KBM-7 (cell line): ENCODE data around the gene SHISA7.
"Not testable (repeated sequence)": the region's sequence is repeated elsewhere in the genome, so short reads cannot be mapped to it uniquely, and the experiment has no call there.

Experiments
- DNase-seq: peaks from one replicate; pipeline ENCODE4 v3.0.0-alpha.2; 2015
- in situ Hi-C: fragments of 300-500 bp; cut with MboI; formaldehyde crosslinking; loops from 2 replicates; pipeline ENCODE4 v1.14.3; 2020; ENCODE audit warnings: low sequenced_read_pairs, low pct_unique_long_range_greater_than_20kb, mixed read lengths

The SHISA7 gene

GRCh38 chr19:55432241-55432959, 10.7 kb downstream of the SHISA7 start:
- in situ Hi-C loops = no loop called here
- DNase-seq = no peak

- no peak for DNase-seq
- in situ Hi-C loops = no loop called here
Measured at GRCh38 chr19:55431183-55431582, 11.9 kb downstream of the SHISA7 start.

- in situ Hi-C loops = no loop called here
- DNase-seq = no peak
Measured at GRCh38 chr19:55426042-55426441, 17.1 kb downstream of the SHISA7 start.

GRCh38 chr19:55424518-55424917, 18.6 kb downstream of the SHISA7 start:
- in situ Hi-C loops = no loop called here

GRCh38 chr19:55423225-55424005, 19.7 kb downstream of the SHISA7 start:
- in situ Hi-C loops = no loop called here

More at GRCh38 chr19:55424518-55424917, 18.6 kb downstream of the SHISA7 start:
- DNase-seq = no peak

GRCh38 chr19:55421281-55421680, 21.8 kb downstream of the SHISA7 start:
- in situ Hi-C loops = not testable (repeated sequence)

More at GRCh38 chr19:55423225-55424005, 19.7 kb downstream of the SHISA7 start:
- DNase-seq = no peak

GRCh38 chr19:55419624-55420236, 23.4 kb downstream of the SHISA7 start:
- DNase-seq = no peak
- in situ Hi-C loops = no loop called here

More at GRCh38 chr19:55421281-55421680, 21.8 kb downstream of the SHISA7 start:
- peak; percentile 70 for DNase-seq

GRCh38 chr19:55419103-55419502, 24.0 kb downstream of the SHISA7 start:
- no peak for DNase-seq
- in situ Hi-C loops = no loop called here

GRCh38 chr19:55418185-55418584, 24.9 kb downstream of the SHISA7 start:
- peak; percentile 78 for DNase-seq
- in situ Hi-C loops = no loop called here

GRCh38 chr19:55410168-55410567, 32.9 kb downstream of the SHISA7 start:
- DNase-seq = no peak
- in situ Hi-C loops = no loop called here

- in situ Hi-C loops = not testable (repeated sequence)
Measured at GRCh38 chr19:55409179-55409578, 33.9 kb downstream of the SHISA7 start.

GRCh38 chr19:55408533-55408872, 34.6 kb downstream of the SHISA7 start:
- in situ Hi-C loops = no loop called here
- no peak for DNase-seq

More at GRCh38 chr19:55409179-55409578, 33.9 kb downstream of the SHISA7 start:
- DNase-seq = not testable (repeated sequence)

- DNase-seq = peak; percentile 99
- in situ Hi-C loops = no loop called here
Measured at GRCh38 chr19:55407800-55408532, 35.1 kb downstream of the SHISA7 start.

- in situ Hi-C loops = not testable (repeated sequence)
Measured at GRCh38 chr19:55407550-55407799, 35.6 kb downstream of the SHISA7 start, which contains the start of gene UBE2S. TSS of gene UBE2S (minus strand) at chr19:55407788. CDS start at chr19:55407589, 199 bp downstream.

GRCh38 chr19:55406826-55407549, 36.1 kb downstream of the SHISA7 start:
- in situ Hi-C loops = no loop called here
- no peak for DNase-seq

More at GRCh38 chr19:55407550-55407799, 35.6 kb downstream of the SHISA7 start, which contains the start of gene UBE2S:
- DNase-seq = not testable (repeated sequence)

- DNase-seq = no peak
- in situ Hi-C loops = no loop called here
Measured at GRCh38 chr19:55406091-55406825, 36.8 kb downstream of the SHISA7 start.

GRCh38 chr19:55405638-55406037, 37.5 kb downstream of the SHISA7 start:
- in situ Hi-C loops = no loop called here
- DNase-seq = no peak

- DNase-seq = no peak
- in situ Hi-C loops = no loop called here
Measured at GRCh38 chr19:55402509-55402908, 40.6 kb downstream of the SHISA7 start.
